GM18498 (cell line): Measurements from ENCODE around the gene STX7.

Experiments
- ATAC-seq: cut with Tn5 transposase; IDR thresholded peaks from one replicate; pipeline ENCODE4 v1.9.1; 2021; ENCODE audit warnings: mild to moderate bottlenecking, moderate library complexity; ENCODE audit not compliant: unreplicated experiment

The STX7 gene

DNA sequence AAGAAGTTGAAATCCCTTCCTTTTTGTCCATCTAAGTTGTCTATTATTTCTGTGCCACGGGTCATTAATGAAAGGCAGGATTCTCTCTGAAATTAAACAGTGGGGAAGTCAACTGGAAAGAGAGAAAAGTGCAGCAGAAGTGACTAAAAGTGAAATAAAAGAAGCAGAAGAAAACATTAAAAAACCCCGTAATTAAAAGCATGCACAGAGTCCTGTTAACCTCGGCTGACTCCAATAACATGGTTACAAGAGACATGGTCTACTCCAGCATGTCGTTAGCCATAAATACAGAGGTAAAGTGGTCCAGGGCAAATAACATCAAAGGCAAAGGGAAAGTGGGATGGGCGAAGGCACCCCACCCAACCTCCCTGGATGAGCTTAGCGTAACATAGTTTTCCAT lies 98.6 kb downstream of the STX7 start:
- ATAC-seq = no peak

DNA sequence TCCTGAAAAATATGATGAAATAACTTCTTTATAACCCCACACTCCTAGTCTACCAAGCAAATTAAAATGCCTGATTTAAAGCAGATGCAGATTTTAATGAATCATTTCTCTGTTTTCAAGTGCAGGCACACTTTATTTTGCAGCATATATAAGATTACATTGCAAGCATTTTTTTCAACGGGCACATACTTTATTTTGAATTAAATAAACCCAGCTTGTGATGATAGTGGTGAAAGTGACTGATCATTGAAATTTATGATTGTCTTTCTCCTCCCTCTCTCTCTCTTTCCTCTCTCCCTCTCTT lies 99.5 kb downstream of the STX7 start:
- no peak for ATAC-seq

GRCh38 chr6:132412656-132413498 lies 100.0 kb downstream of the STX7 start:
- no peak for ATAC-seq

- ATAC-seq = no peak
Observed at GRCh38 chr6:132411296-132411695, 101.6 kb downstream of the STX7 start.

- ATAC-seq = no peak
Observed at GRCh38 chr6:132410830-132411229, 102.1 kb downstream of the STX7 start.

DNA sequence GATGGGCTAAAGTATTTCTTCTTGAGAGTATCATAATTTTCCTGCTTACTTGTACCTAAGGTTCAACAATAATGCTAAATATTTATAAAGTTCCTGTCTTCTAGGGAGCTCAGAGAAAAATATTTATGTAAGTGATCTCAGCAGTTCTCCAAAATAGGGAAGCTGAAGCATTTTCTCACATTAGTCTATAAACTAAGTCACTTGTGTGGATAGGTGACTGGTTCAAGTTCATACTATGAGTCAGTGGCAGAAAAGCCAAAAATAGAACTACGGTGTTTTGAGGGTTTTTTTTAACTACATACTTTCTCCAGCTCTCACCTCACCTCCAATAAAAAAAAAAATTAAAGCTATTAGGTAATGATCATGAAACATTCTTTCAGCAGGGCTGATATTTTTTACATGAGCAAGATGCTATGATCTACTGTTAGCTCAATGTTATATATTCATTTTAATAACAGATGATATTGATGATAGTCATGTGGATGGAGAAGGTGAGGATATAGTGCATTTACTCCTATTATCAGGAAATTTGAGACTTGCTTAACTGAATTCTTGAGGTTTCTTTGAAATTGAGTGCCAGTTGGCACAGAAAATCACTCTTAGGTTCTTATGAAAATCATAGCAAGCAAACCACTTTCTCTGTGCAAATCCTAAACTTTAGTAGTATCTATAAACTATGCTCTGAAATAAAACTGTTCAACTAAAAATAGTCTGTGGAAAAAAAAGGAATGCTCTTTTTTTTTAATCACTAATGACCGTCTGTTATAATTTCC lies 107.6 kb downstream of the STX7 start:
- peak; percentile 48 for ATAC-seq

- ATAC-seq = peak; percentile 0
Observed at GRCh38 chr6:132404736-132405135, 108.2 kb downstream of the STX7 start.

GRCh38 chr6:132404330-132404729 lies 108.6 kb downstream of the STX7 start:
- no peak for ATAC-seq

DNA sequence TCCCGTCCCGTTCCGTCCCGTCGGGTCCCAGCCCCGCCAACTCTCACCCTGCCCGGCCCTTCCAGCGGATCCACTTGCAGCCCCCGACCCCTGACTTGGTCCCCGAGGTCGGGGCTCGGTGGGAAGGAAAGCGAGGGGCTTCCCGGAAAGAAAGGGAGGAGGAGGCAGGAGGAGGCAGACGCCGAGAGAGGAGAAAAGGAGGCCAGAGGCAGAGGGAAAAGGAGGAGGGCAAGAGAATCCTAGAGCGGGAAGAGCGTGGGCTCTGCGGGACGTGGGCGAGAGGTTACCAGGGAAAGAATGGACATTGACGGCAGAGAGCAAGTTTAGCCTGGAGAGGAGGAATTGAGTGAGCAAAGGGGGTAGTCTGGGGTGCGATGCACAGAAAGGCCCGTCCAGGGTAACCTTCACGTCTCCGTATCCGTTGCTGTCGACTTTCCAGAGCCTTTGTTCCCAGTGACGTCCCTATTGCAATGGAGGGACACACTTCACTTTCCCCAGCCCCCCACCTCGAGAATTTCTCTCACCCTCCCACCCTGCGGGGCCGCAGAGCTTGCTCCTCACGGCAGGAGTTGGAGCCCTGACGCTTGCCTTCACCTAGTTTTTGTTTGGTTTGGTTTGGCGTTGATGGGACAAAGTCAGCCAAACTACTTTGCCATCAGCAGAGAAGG lies 111.2 kb downstream of the STX7 start:
- ATAC-seq = no peak

- ATAC-seq = peak; percentile 77
Observed at GRCh38 chr6:132400883-132401617, 111.9 kb downstream of the STX7 start, which contains the start of gene MOXD1. Gene MOXD1 (minus strand): TSS chr6:132401475. CDS start chr6:132401426, 49 bp downstream.

DNA sequence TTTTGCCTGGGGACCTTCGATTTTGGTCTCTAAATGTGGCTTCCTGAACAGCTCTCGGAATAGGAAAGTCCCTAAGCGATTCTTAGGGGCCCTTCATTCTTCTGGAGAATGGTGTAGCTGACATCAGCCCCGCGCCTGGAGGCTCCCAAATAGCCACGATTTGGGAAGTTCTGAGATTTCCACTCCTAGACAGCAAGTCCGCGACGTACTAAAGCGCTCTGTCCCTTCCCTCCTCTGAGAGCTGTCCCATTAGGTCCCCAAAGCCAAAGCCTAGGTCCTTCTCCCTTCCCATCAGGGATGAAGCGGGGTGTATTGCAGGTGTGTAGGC lies 112.4 kb downstream of the STX7 start:
- no peak for ATAC-seq

GRCh38 chr6:132399376-132400074 lies 113.4 kb downstream of the STX7 start:
- ATAC-seq = no peak
